Gastroesophageal sphincter (tissue), 3 donors: ENCODE measurements around the gene RAB3D.

Experiments
- EP300 ChIP-seq: sonication (generic); formaldehyde crosslinking; IDR thresholded peaks from one replicate; pipeline ENCODE4 v1.6.1; 2017; ENCODE audit warnings: antibody characterized with exemption, mild to moderate bottlenecking
- POLR2A ChIP-seq, 2 donors: fragments of 450-650 bp; IDR thresholded peaks; one replicate each; pipeline ENCODE4 v1.6.1; 2017; ENCODE audit warnings: antibody characterized with exemption in 2 of 2, mild to moderate bottlenecking in 2 of 2, moderate library complexity in 1 of 2
- TF ChIP-seq, protein P1 (sequence below), 4 experiments: fragments of 200-600 bp in 2 of 4; fragments of 450-650 bp in 2 of 4; sonication (generic) in 1 of 4; IDR thresholded peaks; one replicate each; pipeline ENCODE4 v1.5.1; 2017 to 2019; ENCODE audit warnings: antibody characterized with exemption in 4 of 4, mild to moderate bottlenecking in 2 of 4, moderate library complexity in 2 of 4

DNA sequence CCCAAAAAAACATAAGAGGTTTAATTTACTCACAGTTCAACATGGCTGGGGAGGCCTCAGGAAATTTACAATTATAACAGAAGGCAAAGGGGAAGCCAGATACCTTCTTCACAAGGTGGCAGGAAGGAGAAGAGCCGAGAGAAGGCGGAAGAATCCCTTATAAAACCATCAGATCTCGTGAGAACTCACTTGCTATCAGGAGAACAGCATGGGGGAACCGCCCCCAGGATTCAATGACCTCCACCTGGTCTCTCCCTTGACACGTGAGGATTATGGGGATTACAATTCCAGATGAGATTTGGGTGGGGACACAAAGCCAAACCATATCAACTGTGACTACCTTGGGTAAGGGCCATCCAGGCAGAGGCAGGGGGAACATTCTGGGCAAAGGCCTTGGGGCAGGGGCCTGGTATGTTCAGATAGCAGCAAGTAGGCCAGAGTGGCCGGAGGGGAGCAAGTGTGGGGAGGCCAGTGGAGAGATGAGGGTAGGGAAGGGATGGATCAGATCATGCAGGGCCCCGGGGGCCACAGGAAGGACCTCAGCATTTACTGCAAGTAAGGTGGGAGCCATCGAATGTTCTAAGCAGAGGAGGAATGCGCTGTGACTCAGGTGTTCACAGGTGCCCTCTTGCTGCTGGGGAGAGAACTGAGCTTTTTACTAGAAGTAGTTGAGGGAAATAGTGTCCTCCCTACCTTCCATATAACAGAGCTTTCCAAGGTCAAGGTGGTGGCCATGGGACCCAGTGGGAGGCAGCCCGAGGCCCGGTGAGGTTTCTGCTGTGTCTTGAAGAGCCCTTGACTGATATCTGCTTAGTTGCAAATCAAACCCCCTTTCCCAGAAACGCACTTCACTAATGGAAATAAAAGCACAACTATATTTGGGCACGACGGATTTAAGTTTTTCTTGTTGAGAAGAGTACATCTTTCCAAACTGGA is 18.0 kb downstream of the RAB3D start:
- TF ChIP-seq POLR2A (IDR thresholded peaks at IDR 0.05) (no peak), EP300 (no peak)
- TF ChIP-seq, protein P1, sequence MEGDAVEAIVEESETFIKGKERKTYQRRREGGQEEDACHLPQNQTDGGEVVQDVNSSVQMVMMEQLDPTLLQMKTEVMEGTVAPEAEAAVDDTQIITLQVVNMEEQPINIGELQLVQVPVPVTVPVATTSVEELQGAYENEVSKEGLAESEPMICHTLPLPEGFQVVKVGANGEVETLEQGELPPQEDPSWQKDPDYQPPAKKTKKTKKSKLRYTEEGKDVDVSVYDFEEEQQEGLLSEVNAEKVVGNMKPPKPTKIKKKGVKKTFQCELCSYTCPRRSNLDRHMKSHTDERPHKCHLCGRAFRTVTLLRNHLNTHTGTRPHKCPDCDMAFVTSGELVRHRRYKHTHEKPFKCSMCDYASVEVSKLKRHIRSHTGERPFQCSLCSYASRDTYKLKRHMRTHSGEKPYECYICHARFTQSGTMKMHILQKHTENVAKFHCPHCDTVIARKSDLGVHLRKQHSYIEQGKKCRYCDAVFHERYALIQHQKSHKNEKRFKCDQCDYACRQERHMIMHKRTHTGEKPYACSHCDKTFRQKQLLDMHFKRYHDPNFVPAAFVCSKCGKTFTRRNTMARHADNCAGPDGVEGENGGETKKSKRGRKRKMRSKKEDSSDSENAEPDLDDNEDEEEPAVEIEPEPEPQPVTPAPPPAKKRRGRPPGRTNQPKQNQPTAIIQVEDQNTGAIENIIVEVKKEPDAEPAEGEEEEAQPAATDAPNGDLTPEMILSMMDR (IDR thresholded peaks at IDR 0.05), result no peak
